Osteoblast (primary cell): Measurements from ENCODE around the gene DCDC1. TPM values are rescaled to one million over a fixed set of nuclear protein-coding genes. Genes with fewer than 3 reads are reported as not detected.

ENCODE experiments used
- DNase-seq: peaks from one replicate; pipeline ENCODE4 v3.0.0; 2011; ENCODE audit warnings: low spot score, mixed read lengths; ENCODE audit not compliant: insufficient read length; ENCODE audit errors: missing footprints
- H2AFZ ChIP-seq: 2 replicates; pipeline ENCODE4 v1.6.0; 2011; ENCODE audit warnings: mild to moderate bottlenecking, low read length
- H3K27ac ChIP-seq: 2 replicates; pipeline ENCODE4 v1.5.1; 2011; ENCODE audit warnings: mild to moderate bottlenecking, low read depth, low read length, moderate library complexity
- H3K27me3 ChIP-seq: 2 replicates; pipeline ENCODE4 v1.6.0; 2012; ENCODE audit warnings: mild to moderate bottlenecking, control low read depth, inconsistent platforms, low read length, moderate library complexity; ENCODE audit not compliant: insufficient read depth
- H3K36me3 ChIP-seq: 2 replicates; pipeline ENCODE4 v1.5.1; 2011; ENCODE audit warnings: mild to moderate bottlenecking, low read length, control low read depth, moderate library complexity; ENCODE audit not compliant: insufficient read depth
- H3K4me1 ChIP-seq: 2 replicates; pipeline ENCODE4 v1.5.1; 2011; ENCODE audit warnings: mild to moderate bottlenecking, low read length, control low read depth, moderate library complexity; ENCODE audit not compliant: insufficient read depth
- H3K4me2 ChIP-seq: 2 replicates; pipeline ENCODE4 v1.6.0; 2011; ENCODE audit warnings: mild to moderate bottlenecking, low read length; ENCODE audit not compliant: insufficient read depth
- H3K4me3 ChIP-seq: fragments of 200-600 bp; sonication (generic); 3 replicates; pipeline ENCODE4 v1.5.1; 2012; ENCODE audit warnings: mild to moderate bottlenecking, low read length, inconsistent platforms; ENCODE audit not compliant: insufficient read depth
- H3K79me2 ChIP-seq: 2 replicates; pipeline ENCODE4 v1.6.0; 2012; ENCODE audit warnings: mild to moderate bottlenecking, low read length, control low read depth, inconsistent platforms; ENCODE audit not compliant: insufficient read depth
- H3K9me3 ChIP-seq: 2 replicates; pipeline ENCODE4 v1.5.1; 2011; ENCODE audit warnings: low read depth, low read length, control low read depth
- H4K20me1 ChIP-seq: 2 replicates; pipeline ENCODE4 v1.6.0; 2012; ENCODE audit warnings: mild to moderate bottlenecking, low read length, control low read depth; ENCODE audit not compliant: insufficient read depth
- CTCF ChIP-seq: IDR thresholded peaks from 2 replicates; pipeline ENCODE4 v1.5.1; 2011; ENCODE audit warnings: mild to moderate bottlenecking, low read depth, low read length, moderate library complexity; ENCODE audit errors: extremely low read depth
- total RNA-seq: library from RNA; depleted of rRNA; stranded (reverse); fragments of >200 nt; gene quantifications from 2 replicates; pipeline ENCODE4 v1.2.3, GENCODE V29; 2012

The DCDC1 gene
- total RNA-seq, 1 donor, result 1.1 TPM

- no peaks in the 10 kb centered on the region for H3K27me3 ChIP-seq
- H3K9me3 ChIP-seq, result no peaks in the 10 kb centered on the region
- no peak overlapping the region for H2AFZ ChIP-seq
- no peaks in the 10 kb centered on the region for H3K79me2 ChIP-seq
- H3K4me3 ChIP-seq, result no peak overlapping the region
- no peak for TF ChIP-seq CTCF
- H3K36me3 ChIP-seq, result no peaks in the 10 kb centered on the region
- DNase-seq, result no peak
- no peak overlapping the region for H3K27ac ChIP-seq
- no peaks in the 10 kb centered on the region for H4K20me1 ChIP-seq
- no peaks in the 10 kb centered on the region for H3K4me1 ChIP-seq
- H3K4me2 ChIP-seq, result no peak overlapping the region
These were observed 13.7 kb downstream of the DCDC1 start for GRCh38 chr11:31355817-31356216.

- Histone ChIP-seq H4K20me1 (no peaks in the 10 kb centered on the region), H3K27ac (no peak overlapping the region), H3K79me2 (no peaks in the 10 kb centered on the region), H3K9me3 (no peaks in the 10 kb centered on the region), H3K4me3 (no peak overlapping the region), H3K4me1 (no peaks in the 10 kb centered on the region), H3K4me2 (no peak overlapping the region), H3K36me3 (no peaks in the 10 kb centered on the region), H3K27me3 (no peaks in the 10 kb centered on the region), H2AFZ (no peak overlapping the region)
- peak; percentile 36 for DNase-seq
- no peak for TF ChIP-seq CTCF
These were observed 14.4 kb downstream of the DCDC1 start for GRCh38 chr11:31355131-31355530.

- H3K27ac ChIP-seq, result no peak overlapping the region
- H3K36me3 ChIP-seq, result no peaks in the 10 kb centered on the region
- no peak overlapping the region for H3K4me3 ChIP-seq
- H4K20me1 ChIP-seq, result no peaks in the 10 kb centered on the region
- H3K9me3 ChIP-seq, result no peaks in the 10 kb centered on the region
- no peak overlapping the region for H2AFZ ChIP-seq
- no peak for DNase-seq
- H3K27me3 ChIP-seq, result no peaks in the 10 kb centered on the region
- H3K4me2 ChIP-seq, result no peak overlapping the region
- H3K79me2 ChIP-seq, result no peaks in the 10 kb centered on the region
- TF ChIP-seq CTCF, result no peak
- no peaks in the 10 kb centered on the region for H3K4me1 ChIP-seq
These were observed 18.4 kb downstream of the DCDC1 start for GRCh38 chr11:31351168-31351567.

- Histone ChIP-seq H3K79me2 (no peaks in the 10 kb centered on the region), H3K4me3 (no peak overlapping the region), H4K20me1 (no peaks in the 10 kb centered on the region), H3K27me3 (no peaks in the 10 kb centered on the region), H3K4me1 (no peaks in the 10 kb centered on the region), H3K36me3 (no peaks in the 10 kb centered on the region), H3K27ac (no peak overlapping the region), H3K4me2 (no peak overlapping the region), H3K9me3 (no peaks in the 10 kb centered on the region), H2AFZ (no peak overlapping the region)
- peak; percentile 67 for TF ChIP-seq CTCF
- peak; percentile 67 for DNase-seq
These were observed 28.5 kb downstream of the DCDC1 start for GRCh38 chr11:31340903-31341572.
